ENCODE results near the gene RBM12.

RBM12 gene

GRCh38 chr20:35651958-35652357, 12.7 kb downstream of the RBM12 start:
- no peak for TF ChIP-seq CTCF (IDR thresholded peaks at IDR 0.05; ENCODE audit: insufficient read depth, missing control alignments)
- DNase-seq (ENCODE audit: insufficient read length, low spot score), result no peak
- FAIRE-seq, result no peak

GRCh38 chr20:35650632-35651031, 14.1 kb downstream of the RBM12 start:
- TF ChIP-seq CTCF (IDR thresholded peaks at IDR 0.05; ENCODE audit: insufficient read depth, missing control alignments), result no peak
- no peak for DNase-seq (ENCODE audit: insufficient read length, low spot score)
- FAIRE-seq, result no peak

GRCh38 chr20:35648836-35649235, 15.9 kb downstream of the RBM12 start:
- TF ChIP-seq CTCF (IDR thresholded peaks at IDR 0.05; ENCODE audit: insufficient read depth, missing control alignments), result no peak
- no peak for DNase-seq (ENCODE audit: insufficient read length, low spot score)
- no peak for FAIRE-seq

- DNase-seq (ENCODE audit: insufficient read length, low spot score) (no peak), FAIRE-seq (no peak)
- TF ChIP-seq CTCF (IDR thresholded peaks at IDR 0.05; ENCODE audit: insufficient read depth, missing control alignments), result no peak
Observed at GRCh38 chr20:35644806-35645205, 19.9 kb downstream of the RBM12 start.

- TF ChIP-seq CTCF (IDR thresholded peaks at IDR 0.05; ENCODE audit: insufficient read depth, missing control alignments), result no peak
- no peak for DNase-seq (ENCODE audit: insufficient read length, low spot score)
- no peak for FAIRE-seq
Observed at GRCh38 chr20:35643045-35643444, 21.7 kb downstream of the RBM12 start.

GRCh38 chr20:35641743-35642142, 23.0 kb downstream of the RBM12 start:
- TF ChIP-seq CTCF (IDR thresholded peaks at IDR 0.05; ENCODE audit: insufficient read depth, missing control alignments), result no peak
- DNase-seq (ENCODE audit: insufficient read length, low spot score) (no peak), FAIRE-seq (no peak)

GRCh38 chr20:35640724-35641123, 24.0 kb downstream of the RBM12 start:
- TF ChIP-seq CTCF (IDR thresholded peaks at IDR 0.05; ENCODE audit: insufficient read depth, missing control alignments), result no peak
- FAIRE-seq, result no peak

More at GRCh38 chr20:35640724-35641123, 24.0 kb downstream of the RBM12 start:
- no peak for DNase-seq (ENCODE audit: insufficient read length, low spot score)

Data from D721Med (cell line).